Lower leg skin (tissue), 3 donors: ENCODE results near the gene LMO1.

Experiments
- POLR2A ChIP-seq, 2 donors: fragments of 450-650 bp; IDR thresholded peaks; one replicate each; pipeline ENCODE4 v1.6.1; 2016 to 2017; ENCODE audit warnings: antibody characterized with exemption in 2 of 2, mild to moderate bottlenecking in 1 of 2, moderate library complexity in 1 of 2
- TF ChIP-seq, protein P1 (sequence below), 3 donors: fragments of 450-650 bp; IDR thresholded peaks; one replicate each; pipeline ENCODE4 v1.5.1; 2016; ENCODE audit warnings: antibody characterized with exemption in 3 of 3, mild to moderate bottlenecking in 3 of 3, moderate library complexity in 2 of 3

DNA sequence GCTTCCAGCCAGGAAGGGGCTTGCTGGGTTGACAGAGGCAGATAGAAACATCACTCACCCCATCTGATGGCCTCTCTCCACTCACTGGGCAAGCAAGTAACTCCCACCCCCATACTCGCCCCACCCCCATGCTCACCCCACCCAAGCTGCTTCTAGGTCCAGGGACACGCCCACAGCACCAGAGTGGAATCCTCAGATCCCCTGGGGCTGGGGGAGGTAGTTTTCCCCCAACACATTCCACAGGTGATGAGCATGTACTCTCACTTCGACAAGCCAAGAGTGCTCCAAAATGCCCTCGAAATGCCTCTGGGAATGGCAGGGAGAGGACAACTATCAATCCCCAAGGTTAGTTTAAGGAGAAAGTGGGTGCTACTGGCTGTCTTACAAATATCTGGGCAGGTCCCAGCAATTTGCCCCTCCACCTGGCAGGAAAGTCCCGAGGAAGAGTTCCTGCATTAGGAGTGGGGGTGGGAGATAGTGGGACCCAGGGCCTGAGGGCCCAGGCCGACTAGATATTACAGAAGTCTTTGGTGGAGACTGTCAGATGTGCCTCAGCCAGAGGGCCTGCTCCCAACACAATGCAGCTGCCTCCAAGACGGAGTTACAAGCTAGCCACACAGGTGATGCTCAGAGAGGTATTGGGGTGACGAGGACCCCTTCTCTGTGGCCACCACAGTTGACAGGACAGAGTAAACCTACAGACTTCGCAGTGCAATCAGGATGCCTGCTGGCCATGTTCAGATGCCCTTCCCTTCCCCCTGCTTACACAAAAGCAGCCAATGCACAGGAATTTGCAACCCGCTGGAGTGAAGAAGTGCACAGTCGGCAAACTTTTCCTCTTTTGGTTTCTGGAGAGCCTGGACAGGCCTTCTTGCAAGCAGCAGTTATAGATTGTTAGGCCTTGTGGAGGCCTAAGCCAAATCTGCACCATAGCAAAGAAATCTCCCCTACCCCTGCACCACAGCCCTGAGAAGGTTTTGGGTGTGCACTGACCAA, 2.9 kb upstream of the LMO1 start:
- TF ChIP-seq, protein P1, sequence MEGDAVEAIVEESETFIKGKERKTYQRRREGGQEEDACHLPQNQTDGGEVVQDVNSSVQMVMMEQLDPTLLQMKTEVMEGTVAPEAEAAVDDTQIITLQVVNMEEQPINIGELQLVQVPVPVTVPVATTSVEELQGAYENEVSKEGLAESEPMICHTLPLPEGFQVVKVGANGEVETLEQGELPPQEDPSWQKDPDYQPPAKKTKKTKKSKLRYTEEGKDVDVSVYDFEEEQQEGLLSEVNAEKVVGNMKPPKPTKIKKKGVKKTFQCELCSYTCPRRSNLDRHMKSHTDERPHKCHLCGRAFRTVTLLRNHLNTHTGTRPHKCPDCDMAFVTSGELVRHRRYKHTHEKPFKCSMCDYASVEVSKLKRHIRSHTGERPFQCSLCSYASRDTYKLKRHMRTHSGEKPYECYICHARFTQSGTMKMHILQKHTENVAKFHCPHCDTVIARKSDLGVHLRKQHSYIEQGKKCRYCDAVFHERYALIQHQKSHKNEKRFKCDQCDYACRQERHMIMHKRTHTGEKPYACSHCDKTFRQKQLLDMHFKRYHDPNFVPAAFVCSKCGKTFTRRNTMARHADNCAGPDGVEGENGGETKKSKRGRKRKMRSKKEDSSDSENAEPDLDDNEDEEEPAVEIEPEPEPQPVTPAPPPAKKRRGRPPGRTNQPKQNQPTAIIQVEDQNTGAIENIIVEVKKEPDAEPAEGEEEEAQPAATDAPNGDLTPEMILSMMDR (IDR thresholded peaks at IDR 0.05): no peak
- no peak for TF ChIP-seq POLR2A (IDR thresholded peaks at IDR 0.05)
